A673 (cell line): ENCODE results near the gene SV2C. TPM values are rescaled to one million over a fixed set of nuclear protein-coding genes. Genes with fewer than 3 reads are reported as not detected.

Source experiments
- BruUV-seq: library from RNA; stranded (reverse); fragments of 400-500 nt; replicated peaks from 2 replicates; lab custom pipeline; 2021; lab: Mats Ljungman, UMichigan
- CTCF ChIA-PET: fragments of 300-600 bp; sonication (Branson Sonifier 250); formaldehyde crosslinking; loops from one replicate; lab custom pipeline; 2022; ENCODE audit warnings: antibody characterized with exemption; lab: Charles Lee
- POLR2A ChIA-PET: fragments of 300-600 bp; sonication (Branson Sonifier 250); formaldehyde crosslinking; loops from one replicate; lab custom pipeline; 2022; ENCODE audit warnings: antibody characterized with exemption; ENCODE audit not compliant: low non-redundant PET; lab: Charles Lee
- DNase-seq: peaks from one replicate; pipeline ENCODE4 v3.0.0-alpha.2; 2015; ENCODE audit warnings: low spot score
- H3K27ac ChIP-seq: fragments of 200-600 bp; sonication (generic); 2 replicates; pipeline ENCODE4 v1.5.1; 2016; ENCODE audit warnings: mixed run types, low read depth, mild to moderate bottlenecking, mixed read lengths, antibody characterized with exemption, low read length; ENCODE audit not compliant: poor library complexity, severe bottlenecking
- H3K27me3 ChIP-seq: fragments of 200-600 bp; sonication (generic); replicated peaks from 2 replicates; pipeline ENCODE4 v1.6.1; 2017; ENCODE audit warnings: mixed run types, low read depth, mild to moderate bottlenecking, mixed read lengths, antibody characterized with exemption, low read length; ENCODE audit not compliant: insufficient read depth, poor library complexity
- H3K36me3 ChIP-seq: fragments of 200-600 bp; sonication (generic); 2 replicates; pipeline ENCODE4 v1.6.1; 2016; ENCODE audit warnings: mixed run types, mild to moderate bottlenecking, mixed read lengths, antibody characterized with exemption, low read length; ENCODE audit not compliant: insufficient read depth, poor library complexity, severe bottlenecking
- H3K4me1 ChIP-seq: fragments of 200-600 bp; sonication (generic); 2 replicates; pipeline ENCODE4 v1.6.1; 2017; ENCODE audit warnings: mixed run types, mild to moderate bottlenecking, mixed read lengths, antibody characterized with exemption, low read length; ENCODE audit not compliant: insufficient read depth, poor library complexity, severe bottlenecking
- H3K4me3 ChIP-seq: fragments of 200-600 bp; sonication (generic); 2 replicates; pipeline ENCODE4 v1.5.1; 2016; ENCODE audit warnings: low read depth, mixed run types, mild to moderate bottlenecking, mixed read lengths, low read length; ENCODE audit not compliant: poor library complexity, severe bottlenecking
- H3K9me3 ChIP-seq: fragments of 200-600 bp; sonication (generic); 2 replicates; pipeline ENCODE4 v1.6.1; 2016; ENCODE audit warnings: mixed run types, low read depth, mild to moderate bottlenecking, mixed read lengths, antibody characterized with exemption, low read length; ENCODE audit not compliant: poor library complexity, severe bottlenecking
- EZH2 ChIP-seq: fragments of 200-600 bp; sonication (generic); IDR thresholded peaks from 2 replicates; pipeline ENCODE4 v1.6.1; 2017; ENCODE audit warnings: borderline replicate concordance, low read depth, mild to moderate bottlenecking, mixed read lengths, antibody characterized with exemption, low read length; ENCODE audit not compliant: poor library complexity, severe bottlenecking
- intact Hi-C: fragments of 100-400 bp; cut with micrococcal nuclease; formaldehyde crosslinking; loops from one replicate; pipeline ENCODE4 v1.10.0; 2022; ENCODE audit not compliant: unreplicated experiment
- total RNA-seq: library from RNA; stranded (reverse); gene quantifications from 2 replicates; pipeline ENCODE4 v1.2.3, GENCODE V29; 2021
- TF ChIP-seq, protein P1 (sequence below): fragments of 300-800, 200-600 bp; sonication (generic); conservative IDR thresholded peaks from 2 replicates; pipeline ENCODE4 v1.5.1; 2017; ENCODE audit warnings: low read depth, mild to moderate bottlenecking, antibody characterized with exemption, low read length, moderate library complexity, mixed read lengths

The SV2C gene
- total RNA-seq, 1 experiment from 2014 or later = 3.1 TPM

DNA sequence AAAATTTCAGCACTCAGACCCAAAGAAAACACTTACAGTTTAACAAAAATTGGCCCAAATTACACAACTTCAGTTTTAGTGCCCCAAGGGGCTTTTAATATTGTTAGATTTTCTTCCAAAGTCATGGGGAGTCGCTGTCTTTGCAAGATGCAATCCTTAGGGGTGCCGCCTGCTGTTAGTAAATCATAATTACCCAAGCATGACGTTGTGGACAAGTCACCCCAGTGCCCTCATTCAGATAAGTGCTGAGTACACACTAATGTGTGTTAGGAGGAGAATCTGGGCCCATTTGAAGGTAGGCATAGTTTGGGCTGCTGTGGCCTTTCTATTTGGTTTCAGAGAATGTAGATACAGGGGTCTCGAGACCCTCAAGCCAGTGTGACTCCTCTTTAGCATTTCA is 138.1 kb downstream of the SV2C start:
- Histone ChIP-seq H3K9me3 (no peaks in the 10 kb centered on the region), H3K4me3 (no peak overlapping the region), H3K36me3 (no peaks in the 10 kb centered on the region), H3K27me3 (no peaks in the 10 kb centered on the region), H3K4me1 (no peaks in the 10 kb centered on the region), H3K27ac (no peak overlapping the region)
- ChIA-PET CTCF (no interaction called here), POLR2A (no interaction called here)
- peak; percentile 16 for DNase-seq
- TF ChIP-seq, protein P1, sequence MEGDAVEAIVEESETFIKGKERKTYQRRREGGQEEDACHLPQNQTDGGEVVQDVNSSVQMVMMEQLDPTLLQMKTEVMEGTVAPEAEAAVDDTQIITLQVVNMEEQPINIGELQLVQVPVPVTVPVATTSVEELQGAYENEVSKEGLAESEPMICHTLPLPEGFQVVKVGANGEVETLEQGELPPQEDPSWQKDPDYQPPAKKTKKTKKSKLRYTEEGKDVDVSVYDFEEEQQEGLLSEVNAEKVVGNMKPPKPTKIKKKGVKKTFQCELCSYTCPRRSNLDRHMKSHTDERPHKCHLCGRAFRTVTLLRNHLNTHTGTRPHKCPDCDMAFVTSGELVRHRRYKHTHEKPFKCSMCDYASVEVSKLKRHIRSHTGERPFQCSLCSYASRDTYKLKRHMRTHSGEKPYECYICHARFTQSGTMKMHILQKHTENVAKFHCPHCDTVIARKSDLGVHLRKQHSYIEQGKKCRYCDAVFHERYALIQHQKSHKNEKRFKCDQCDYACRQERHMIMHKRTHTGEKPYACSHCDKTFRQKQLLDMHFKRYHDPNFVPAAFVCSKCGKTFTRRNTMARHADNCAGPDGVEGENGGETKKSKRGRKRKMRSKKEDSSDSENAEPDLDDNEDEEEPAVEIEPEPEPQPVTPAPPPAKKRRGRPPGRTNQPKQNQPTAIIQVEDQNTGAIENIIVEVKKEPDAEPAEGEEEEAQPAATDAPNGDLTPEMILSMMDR = no peak
- TF ChIP-seq EZH2 = no peak
- no TSS peak for BruUV-seq
- intact Hi-C loops = no loop called here

DNA sequence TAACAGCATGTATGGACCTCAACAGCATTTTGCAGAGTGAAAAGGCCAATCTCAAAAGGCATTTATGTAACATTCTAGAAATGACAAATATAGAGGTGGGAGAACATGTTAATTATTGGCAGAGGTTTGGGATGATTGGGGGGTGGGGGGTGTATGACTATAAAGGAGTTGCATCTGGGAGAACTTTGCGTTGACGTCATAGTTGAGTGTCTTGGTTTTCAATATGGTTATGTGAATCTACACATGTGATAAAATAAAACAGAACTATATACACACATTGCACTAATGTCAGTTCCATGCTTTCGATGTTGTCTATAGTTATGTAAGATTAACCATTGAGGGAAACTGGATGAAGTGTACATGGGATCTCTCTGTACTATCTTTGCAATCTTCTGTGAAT is 139.1 kb downstream of the SV2C start:
- Histone ChIP-seq H3K4me1 (no peaks in the 10 kb centered on the region), H3K27me3 (no peaks in the 10 kb centered on the region), H3K36me3 (no peaks in the 10 kb centered on the region), H3K9me3 (no peaks in the 10 kb centered on the region), H3K4me3 (no peak overlapping the region), H3K27ac (no peak overlapping the region)
- intact Hi-C loops = no loop called here
- ChIA-PET CTCF (no interaction called here), POLR2A (no interaction called here)
- TF ChIP-seq, protein P1 = no peak
- no peak for TF ChIP-seq EZH2
- DNase-seq = no peak
- BruUV-seq = no TSS peak

- no peak overlapping the region for H3K27ac ChIP-seq
These were observed 140.5 kb downstream of the SV2C start for GRCh38 chr5:76223696-76224095.

More at GRCh38 chr5:76223696-76224095, 140.5 kb downstream of the SV2C start:
- H3K9me3 ChIP-seq = no peaks in the 10 kb centered on the region
- no peak overlapping the region for H3K4me3 ChIP-seq
- H3K4me1 ChIP-seq = no peaks in the 10 kb centered on the region
- DNase-seq = no peak
- H3K27me3 ChIP-seq = no peaks in the 10 kb centered on the region
- CTCF ChIA-PET = no interaction called here
- POLR2A ChIA-PET = no interaction called here
- BruUV-seq = no TSS peak
- H3K36me3 ChIP-seq = no peaks in the 10 kb centered on the region
- no peak for TF ChIP-seq EZH2
- TF ChIP-seq, protein P1 = no peak
- intact Hi-C loops = no loop called here
